Esophagus muscularis mucosa (tissue), 4 donors: ENCODE data around the gene PARN. TPM values are rescaled to one million over a fixed set of nuclear protein-coding genes. Genes with fewer than 3 reads are reported as not detected.

Source experiments
- DNase-seq: peaks from one replicate; pipeline ENCODE4 v3.0.0-alpha.2; 2017; ENCODE audit errors: extremely low spot score
- H3K27ac ChIP-seq, 4 donors: fragments of 200-600 bp; sonication (generic); replicated peaks in 1 of 4; 1 replicate in 3 of 4; 2 replicates in 1 of 4; pipeline ENCODE4 v1.5.1; 2016 to 2019; ENCODE audit warnings: mild to moderate bottlenecking in 1 of 4
- H3K27me3 ChIP-seq, 4 donors: fragments of 200-600 bp; sonication (generic); one replicate each; pipeline versions ENCODE4 v1.5.1 to v1.6.0; 2016 to 2019
- H3K36me3 ChIP-seq, 4 donors: fragments of 200-600 bp; sonication (generic); one replicate each; pipeline ENCODE4 v1.5.1; 2016 to 2019
- H3K4me1 ChIP-seq, 4 donors: fragments of 200-600 bp; sonication (generic); one replicate each; pipeline ENCODE4 v1.5.1; 2016 to 2019
- H3K4me3 ChIP-seq, 4 donors: fragments of 200-600 bp; sonication (generic); 1 replicate in 2 of 4; 2 replicates in 2 of 4; pipeline ENCODE4 v1.5.1; 2016 to 2019; ENCODE audit warnings: mild to moderate bottlenecking in 4 of 4, moderate library complexity in 1 of 4
- H3K9me3 ChIP-seq, 4 donors: fragments of 200-600 bp; sonication (generic); 1 replicate in 3 of 4; 2 replicates in 1 of 4; pipeline ENCODE4 v1.5.1; 2016 to 2019
- CTCF ChIP-seq, 3 experiments: fragments of 200-600 bp in 2 of 3; fragments of 450-650 bp in 1 of 3; sonication (generic) in 2 of 3; IDR thresholded peaks; one replicate each; pipeline ENCODE4 v1.5.1; 2017 to 2019; ENCODE audit warnings: antibody characterized with exemption in 3 of 3, mild to moderate bottlenecking in 2 of 3, moderate library complexity in 1 of 3
- EP300 ChIP-seq: sonication (generic); formaldehyde crosslinking; IDR thresholded peaks from one replicate; pipeline ENCODE4 v1.6.1; 2017; ENCODE audit warnings: antibody characterized with exemption
- POLR2A ChIP-seq: fragments of 450-650 bp; IDR thresholded peaks from one replicate; pipeline ENCODE4 v1.6.1; 2017; ENCODE audit warnings: antibody characterized with exemption, moderate library complexity, mild to moderate bottlenecking, low read depth
- POLR2AphosphoS5 ChIP-seq, 2 donors: sonication (generic); formaldehyde crosslinking; IDR thresholded peaks; one replicate each; pipeline ENCODE4 v1.6.1; 2017; ENCODE audit warnings: antibody characterized with exemption in 2 of 2
- WGBS: methylation state at CpG from one replicate; pipeline ENCODE4 v1.1.5; 2018; 5-methylcytosine and 5-hydroxymethylcytosine counted together
- intact Hi-C: fragments of 100-400 bp; cut with DNase I; formaldehyde crosslinking; loops from one replicate; pipeline ENCODE4 v1.15.1; 2023
- total RNA-seq, 4 donors: library from RNA; depleted of rRNA; stranded (reverse); fragments of >200 nt; gene quantifications; one replicate each; pipeline versions ENCODE4 v1.1.0 to v1.2.1, GENCODE V29; 2016

Gene PARN
- total RNA-seq, 4 donors from 2014 or later = 32.6 to 43.5 (median 36.1) TPM

DNA sequence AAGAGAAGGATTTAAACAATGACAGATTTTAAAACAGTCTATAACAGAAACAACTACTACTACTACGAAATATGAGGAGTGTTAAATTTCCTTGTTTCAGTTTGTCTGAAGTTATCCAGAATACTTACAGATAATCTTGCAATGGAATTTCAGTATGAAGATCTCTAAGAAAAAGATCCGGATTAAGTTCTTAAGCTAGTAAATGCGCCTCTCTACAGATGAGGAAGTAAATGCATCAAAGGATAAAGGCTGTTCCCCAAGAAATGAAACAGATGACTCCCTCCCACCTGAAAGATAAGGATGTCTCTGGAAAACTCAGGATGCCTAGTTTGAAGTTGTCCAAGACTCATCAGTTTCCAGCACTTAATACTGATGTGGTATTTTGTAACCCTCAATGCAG, 105.1 kb downstream of the PARN start:
- intact Hi-C loops = loop anchor here (5.0 kb wide), 1 partner anchor 603 kb away; the partner anchor contains the start of gene ERCC4
- TF ChIP-seq EP300 (no peak), POLR2A (no peak), CTCF (IDR thresholded peaks at IDR 0.05) (no peak), POLR2AphosphoS5 (IDR thresholded peaks at IDR 0.05) (no peak)
- 86% methylated on average over 3 of the region's 3 CpGs for WGBS
- Histone ChIP-seq H3K4me1 (peaks cover 17 to 40% (median 36%) of the 10 kb centered on the region in 4 donors), H3K27ac (no peak overlapping the region), H3K36me3 (peaks cover 0 to 6% (median 0%) of the 10 kb centered on the region in 4 donors), H3K27me3 (no peaks in the 10 kb centered on the region), H3K4me3 (no peak overlapping the region), H3K9me3 (no peaks in the 10 kb centered on the region)
- DNase-seq = no peak

- 90% methylated on average over 2 of the region's 2 CpGs for WGBS
- intact Hi-C loops = no loop called here
- Histone ChIP-seq H3K27me3 (no peaks in the 10 kb centered on the region), H3K27ac (no peak overlapping the region), H3K4me3 (no peak overlapping the region), H3K9me3 (no peaks in the 10 kb centered on the region), H3K36me3 (no peaks in the 10 kb centered on the region), H3K4me1 (peaks cover 14 to 30% (median 26%) of the 10 kb centered on the region in 4 donors)
- no peak for TF ChIP-seq EP300
- TF ChIP-seq POLR2AphosphoS5 (IDR thresholded peaks at IDR 0.05) = no peak
- no peak for TF ChIP-seq CTCF (IDR thresholded peaks at IDR 0.05)
- no peak for TF ChIP-seq POLR2A
- no peak for DNase-seq
These were observed 106.4 kb downstream of the PARN start for GRCh38 chr16:14523632-14524031.

- DNase-seq = no peak
- Histone ChIP-seq H3K9me3 (no peaks in the 10 kb centered on the region), H3K36me3 (no peaks in the 10 kb centered on the region), H3K27me3 (no peaks in the 10 kb centered on the region), H3K27ac (no peak overlapping the region), H3K4me3 (no peak overlapping the region), H3K4me1 (peaks cover 5 to 21% (median 18%) of the 10 kb centered on the region in 4 donors)
- intact Hi-C loops = no loop called here
- TF ChIP-seq EP300 = no peak
- TF ChIP-seq POLR2AphosphoS5 (IDR thresholded peaks at IDR 0.05) = no peak
- TF ChIP-seq POLR2A = no peak
- no peak for TF ChIP-seq CTCF (IDR thresholded peaks at IDR 0.05)
These were observed 107.4 kb downstream of the PARN start for GRCh38 chr16:14522671-14523070.

- Histone ChIP-seq H3K27ac (no peak overlapping the region), H3K9me3 (no peaks in the 10 kb centered on the region), H3K27me3 (no peaks in the 10 kb centered on the region), H3K36me3 (no peaks in the 10 kb centered on the region), H3K4me3 (no peak overlapping the region), H3K4me1 (peaks cover 0 to 9% (median 6%) of the 10 kb centered on the region in 4 donors)
- WGBS = 81% methylated on average over 2 of the region's 2 CpGs
- intact Hi-C loops = no loop called here
- TF ChIP-seq EP300 (no peak), POLR2A (no peak), POLR2AphosphoS5 (IDR thresholded peaks at IDR 0.05) (no peak), CTCF (IDR thresholded peaks at IDR 0.05) (no peak)
- DNase-seq = no peak
These were observed 109.3 kb downstream of the PARN start for GRCh38 chr16:14520753-14521152.

GRCh38 chr16:14514967-14515366, 115.1 kb downstream of the PARN start:
- Histone ChIP-seq H3K27ac (no peak overlapping the region), H3K9me3 (no peaks in the 10 kb centered on the region), H3K4me3 (no peak overlapping the region), H3K4me1 (peaks cover 8 to 16% (median 13%) of the 10 kb centered on the region in 4 donors), H3K36me3 (no peaks in the 10 kb centered on the region), H3K27me3 (no peaks in the 10 kb centered on the region)
- no peak for TF ChIP-seq EP300
- no peak for TF ChIP-seq CTCF (IDR thresholded peaks at IDR 0.05)
- TF ChIP-seq POLR2AphosphoS5 (IDR thresholded peaks at IDR 0.05) = no peak
- TF ChIP-seq POLR2A = no peak
- no peak for DNase-seq
- 96% methylated on average over 3 of the region's 3 CpGs for WGBS
- intact Hi-C loops = no loop called here
